GM21786 (cell line): Measurements from ENCODE around the gene E2F3.
"Not testable (repeated sequence)": the region's sequence is repeated elsewhere in the genome, so short reads cannot be mapped to it uniquely, and the experiment has no call there.

Experiments used
- ATAC-seq: cut with Tn5 transposase; IDR thresholded peaks from one replicate; pipeline ENCODE4 v1.9.1; 2021; ENCODE audit not compliant: unreplicated experiment

E2F3 gene

GRCh38 chr6:20464847-20465246 lies 63.2 kb downstream of the E2F3 start:
- ATAC-seq = no peak

DNA sequence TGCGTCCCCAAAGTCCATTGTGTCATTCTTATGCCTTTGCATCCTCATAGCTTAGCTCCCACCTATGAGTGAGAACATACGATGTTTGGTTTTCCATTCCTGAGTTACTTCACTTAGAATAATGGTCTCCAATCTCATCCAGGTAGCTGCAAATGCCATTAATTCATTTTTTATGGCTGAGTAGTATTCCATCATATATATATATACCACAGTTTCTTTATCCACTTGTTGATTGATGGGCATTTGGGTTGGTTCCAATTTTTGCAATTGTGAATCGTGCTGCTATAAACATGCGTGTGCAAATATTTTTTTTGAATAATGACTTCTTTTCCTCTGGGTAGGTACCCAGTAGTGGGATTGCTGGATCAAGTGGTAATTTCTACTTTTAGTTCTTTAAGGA lies 63.9 kb downstream of the E2F3 start:
- not testable (repeated sequence) for ATAC-seq

GRCh38 chr6:20467437-20467836 lies 65.8 kb downstream of the E2F3 start:
- ATAC-seq = peak; percentile 70

GRCh38 chr6:20468209-20468608 lies 66.5 kb downstream of the E2F3 start:
- no peak for ATAC-seq

- ATAC-seq = no peak
Observed at GRCh38 chr6:20472748-20473147, 71.1 kb downstream of the E2F3 start.

- ATAC-seq = no peak
Observed at GRCh38 chr6:20473518-20473917, 71.8 kb downstream of the E2F3 start.

GRCh38 chr6:20474874-20475542 lies 73.3 kb downstream of the E2F3 start:
- ATAC-seq = no peak

DNA sequence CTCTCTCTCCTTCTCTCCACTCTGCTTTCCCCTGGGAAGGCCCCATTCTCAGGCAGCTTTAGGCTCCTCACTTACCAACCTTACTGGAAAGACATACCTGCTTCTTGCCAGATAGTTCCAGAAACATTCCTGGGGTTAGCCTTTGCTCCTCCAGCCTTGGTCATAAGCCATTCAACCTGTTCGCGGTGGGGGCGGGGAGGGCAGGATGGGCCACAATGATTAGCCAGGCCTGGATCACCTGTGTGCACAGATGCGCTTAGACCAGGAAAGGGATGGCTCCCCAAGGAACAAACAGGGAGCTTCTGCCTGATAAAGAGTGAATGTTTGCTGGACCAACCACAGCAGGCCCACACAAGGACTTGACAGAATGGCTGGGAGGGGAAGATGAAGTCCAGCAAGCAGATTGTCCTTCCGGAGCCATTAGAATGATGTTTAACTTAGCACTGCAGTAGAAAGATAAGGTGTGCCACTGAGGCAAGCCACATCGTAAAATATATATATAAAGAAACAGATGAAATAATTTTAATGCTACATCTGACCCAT lies 74.9 kb downstream of the E2F3 start:
- no peak for ATAC-seq

- no peak for ATAC-seq
Observed at GRCh38 chr6:20477485-20477884, 75.8 kb downstream of the E2F3 start.

- ATAC-seq = no peak
Observed at GRCh38 chr6:20479060-20479459, 77.4 kb downstream of the E2F3 start.

GRCh38 chr6:20479526-20479925 lies 77.8 kb downstream of the E2F3 start:
- ATAC-seq = no peak

DNA sequence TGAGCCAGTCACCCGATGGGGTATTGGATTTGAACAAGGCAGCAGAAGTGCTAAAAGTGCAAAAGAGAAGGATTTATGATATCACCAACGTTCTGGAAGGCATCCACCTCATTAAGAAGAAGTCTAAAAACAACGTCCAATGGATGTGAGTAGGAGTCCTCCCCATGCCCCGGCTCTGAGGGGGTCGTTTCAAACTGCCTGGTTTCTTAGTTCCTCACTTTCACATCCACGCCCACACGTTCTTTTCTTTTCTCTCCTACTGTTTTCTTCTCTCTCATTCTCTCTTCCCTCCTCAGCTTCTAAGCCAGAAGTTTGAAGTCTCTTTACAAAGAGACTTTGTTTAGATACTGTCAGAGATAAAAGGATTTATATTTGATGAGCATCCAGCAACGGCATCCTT lies 79.6 kb downstream of the E2F3 start:
- ATAC-seq = no peak

- ATAC-seq = no peak
Observed at GRCh38 chr6:20483887-20484497, 82.3 kb downstream of the E2F3 start.

DNA sequence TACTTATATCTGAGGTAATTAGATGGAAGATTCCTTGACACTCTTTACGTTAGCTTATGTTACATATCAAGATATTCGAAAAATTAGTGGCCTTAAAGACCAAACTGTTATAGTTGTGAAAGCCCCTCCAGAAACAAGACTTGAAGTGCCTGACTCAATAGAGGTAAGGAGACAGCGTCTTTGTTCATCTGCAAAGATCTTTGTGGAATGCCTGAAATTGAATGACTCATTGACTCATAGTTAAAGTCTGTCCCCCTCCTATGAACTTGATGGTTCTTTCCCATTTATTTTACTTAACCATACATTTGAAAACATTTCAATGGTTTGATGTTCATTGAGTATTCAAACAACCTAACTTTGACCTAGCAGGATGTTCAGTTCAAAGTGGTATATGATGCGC lies 85.0 kb downstream of the E2F3 start:
- ATAC-seq = no peak

GRCh38 chr6:20487669-20488375 lies 86.1 kb downstream of the E2F3 start:
- ATAC-seq = no peak

DNA sequence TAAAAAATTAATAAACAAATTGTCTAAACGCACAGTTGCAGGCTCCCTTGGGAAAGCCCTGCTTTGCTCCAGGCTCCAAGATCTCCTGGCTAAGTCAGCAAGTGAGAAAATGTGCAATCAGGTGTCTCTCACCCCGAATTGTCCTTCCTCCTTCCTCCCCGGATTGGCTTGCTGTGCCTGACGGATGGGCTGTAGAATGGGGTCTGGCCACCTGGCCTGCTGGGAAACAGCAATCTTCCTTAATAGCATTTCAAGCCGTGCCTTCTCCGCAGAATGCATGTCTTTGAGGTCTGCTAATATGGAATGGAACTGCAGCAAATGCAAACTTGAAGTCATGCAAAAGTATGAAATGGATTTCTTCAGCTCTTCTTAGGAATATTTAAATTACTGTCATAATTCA lies 88.9 kb downstream of the E2F3 start:
- ATAC-seq = no peak

DNA sequence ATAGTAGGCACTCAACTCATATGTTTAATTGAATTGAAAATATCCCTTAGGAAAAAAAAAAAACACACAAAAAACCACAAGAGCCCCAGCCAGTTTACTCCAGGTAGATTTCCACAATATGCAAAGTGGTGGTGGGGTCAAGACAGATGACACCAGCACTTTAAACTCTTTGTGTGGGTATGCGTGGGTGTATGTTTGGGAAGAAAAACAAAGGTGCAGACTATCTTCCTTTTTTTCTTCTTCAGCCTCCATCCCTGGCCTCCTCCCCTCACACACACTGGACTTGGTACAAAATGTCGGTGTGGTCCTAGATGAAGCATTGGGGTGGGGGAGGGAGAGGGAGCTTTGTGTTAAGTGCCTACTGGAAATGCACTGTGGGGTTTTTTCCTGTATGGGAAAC lies 90.4 kb downstream of the E2F3 start:
- no peak for ATAC-seq

DNA sequence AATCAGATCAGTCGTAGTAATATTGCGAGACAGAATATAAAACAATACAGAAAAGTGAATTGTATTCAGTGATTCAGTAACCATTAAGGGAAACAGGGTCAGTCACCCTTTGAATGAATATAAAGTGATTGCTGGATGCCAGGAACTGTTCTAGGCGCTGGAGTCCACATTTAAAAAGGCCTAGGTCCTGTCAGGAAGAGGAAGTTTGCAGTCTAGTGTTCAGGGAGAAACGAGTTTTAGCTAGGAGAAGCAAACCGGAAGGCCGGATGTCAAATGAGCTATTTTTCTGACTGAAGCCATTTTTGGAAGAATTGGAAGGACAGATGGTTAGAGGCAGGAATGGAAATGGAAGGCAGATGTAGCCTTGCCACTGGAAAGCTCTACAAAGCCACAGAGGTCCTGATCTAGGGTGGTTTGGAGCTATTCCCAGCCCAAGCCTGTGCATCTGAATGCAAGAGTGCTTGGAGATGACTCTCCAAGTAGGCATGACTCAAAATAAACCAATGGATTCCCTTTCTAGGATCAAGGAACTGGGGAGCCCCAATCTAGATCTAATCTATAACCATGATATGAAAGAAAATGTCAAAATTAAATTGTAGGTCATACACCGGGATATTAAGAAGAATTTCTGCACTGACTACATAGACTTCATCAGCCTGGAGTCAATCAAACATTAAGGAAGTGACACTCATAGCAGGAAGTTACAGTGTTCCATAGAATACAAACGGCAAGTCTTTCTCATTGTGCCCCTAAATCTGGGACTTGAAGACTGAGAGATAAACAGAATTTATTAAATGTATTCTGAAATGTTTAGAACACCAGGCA lies 95.7 kb downstream of the E2F3 start:
- ATAC-seq = no peak

DNA sequence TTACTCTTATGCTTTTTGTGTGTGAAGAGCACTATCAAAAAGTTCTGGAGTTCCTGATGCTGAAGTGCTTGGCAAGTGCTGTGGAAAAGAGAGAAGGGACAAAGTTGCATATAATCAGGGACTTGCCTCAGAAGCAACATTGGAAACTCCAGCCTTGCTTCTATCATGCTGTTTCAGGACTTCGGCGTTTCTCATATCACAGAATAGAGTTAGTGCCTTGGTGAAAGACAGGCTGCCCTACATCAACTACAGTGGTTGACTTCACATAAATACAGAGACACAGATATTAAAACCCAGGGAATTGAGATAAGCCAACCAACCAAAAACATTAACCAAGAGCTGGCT lies 96.3 kb downstream of the E2F3 start:
- ATAC-seq = no peak

DNA sequence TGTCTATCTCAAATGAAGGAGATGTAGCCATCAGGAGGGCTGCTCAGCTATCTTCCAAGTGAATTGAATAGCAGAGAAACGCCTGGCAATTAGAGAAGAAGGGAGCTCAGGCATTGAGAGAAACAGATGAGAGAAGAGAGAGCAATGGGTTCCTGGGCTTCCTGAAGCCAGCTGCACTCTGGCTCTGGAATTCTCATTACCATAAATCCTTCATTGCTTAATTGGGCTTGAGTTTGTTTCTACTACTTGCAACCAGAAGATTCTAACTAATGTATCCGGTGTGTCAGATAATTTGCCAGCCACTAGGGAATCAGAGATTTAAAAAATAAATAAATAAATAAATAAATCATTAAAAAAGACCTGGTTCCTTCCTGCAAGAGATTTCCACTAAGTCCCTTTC lies 107.5 kb downstream of the E2F3 start:
- no peak for ATAC-seq

DNA sequence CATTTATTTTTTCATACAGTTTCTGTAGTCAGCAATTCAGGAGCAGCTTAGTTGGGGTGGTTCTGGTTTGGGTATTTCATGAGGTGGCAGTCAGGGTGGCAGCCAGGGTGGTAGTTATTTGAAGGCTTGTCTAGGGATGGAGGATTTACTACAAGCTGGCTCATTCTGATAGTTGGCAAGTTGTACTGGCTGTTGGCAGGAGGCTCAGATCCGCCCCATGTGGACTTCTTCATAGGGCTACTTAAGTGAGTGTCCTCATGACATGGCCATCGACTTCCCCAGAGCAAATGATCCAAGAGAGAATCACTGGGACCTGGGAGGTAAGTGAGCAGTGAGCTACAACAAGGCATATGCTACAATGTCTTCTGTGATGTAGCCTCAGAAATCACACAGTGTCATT lies 110.2 kb downstream of the E2F3 start:
- ATAC-seq = no peak
